GM23338 (cell line): ENCODE measurements around the gene TVP23A. TPM values are rescaled to one million over a fixed set of nuclear protein-coding genes. Genes with fewer than 3 reads are reported as not detected.

Experiments used
- ATAC-seq: fragments of 200-7000 bp; cut with Tn5 transposase; 3 replicates; pipeline ENCODE4 v1.9.1; 2020
- DNase-seq: peaks from one replicate; pipeline ENCODE4 v3.0.0-alpha.2; 2015; ENCODE audit warnings: low spot score
- H2AFZ ChIP-seq: fragments of 200-600 bp; sonication (generic); 2 replicates; pipeline ENCODE4 v1.8.0; 2016; ENCODE audit warnings: antibody characterized with exemption, mild to moderate bottlenecking, moderate library complexity
- H3F3A ChIP-seq: fragments of 200-600 bp; sonication (generic); replicated peaks from 2 replicates; pipeline ENCODE4 v1.8.0; 2017; ENCODE audit warnings: antibody characterized with exemption, mixed run types, low read depth
- H3K27ac ChIP-seq: fragments of 200-600 bp; sonication (generic); 2 replicates; pipeline ENCODE4 v1.6.1; 2016; ENCODE audit warnings: low read depth
- H3K27me3 ChIP-seq: fragments of 200-600 bp; sonication (generic); 2 replicates; pipeline ENCODE4 v1.8.0; 2016; ENCODE audit warnings: mild to moderate bottlenecking, mixed run types, moderate library complexity; ENCODE audit not compliant: insufficient read depth
- H3K36me3 ChIP-seq: fragments of 200-600 bp; sonication (generic); 2 replicates; pipeline ENCODE4 v1.8.0; 2016; ENCODE audit warnings: mild to moderate bottlenecking; ENCODE audit not compliant: insufficient read depth
- H3K4me1 ChIP-seq: fragments of 200-600 bp; sonication (generic); 2 replicates; pipeline ENCODE4 v1.8.0; 2016; ENCODE audit warnings: mild to moderate bottlenecking, moderate library complexity; ENCODE audit not compliant: insufficient read depth
- H3K4me2 ChIP-seq: fragments of 200-600 bp; sonication (generic); 2 replicates; pipeline ENCODE4 v1.7.1; 2017; ENCODE audit warnings: mixed run types
- H3K4me3 ChIP-seq: fragments of 200-600 bp; sonication (generic); 2 replicates; pipeline ENCODE4 v1.6.1; 2016; ENCODE audit warnings: mixed run types
- H3K79me2 ChIP-seq: fragments of 200-600 bp; sonication (generic); replicated peaks from 2 replicates; pipeline ENCODE4 v1.8.0; 2017; ENCODE audit warnings: mild to moderate bottlenecking; ENCODE audit not compliant: insufficient read depth
- H3K9me2 ChIP-seq: fragments of 200-600 bp; sonication (generic); 2 replicates; pipeline ENCODE4 v1.8.0; 2017; ENCODE audit not compliant: insufficient read depth
- H4K20me1 ChIP-seq: fragments of 200-600 bp; sonication (generic); replicated peaks from 2 replicates; pipeline ENCODE4 v1.8.0; 2017; ENCODE audit warnings: mild to moderate bottlenecking; ENCODE audit not compliant: insufficient read depth
- H3K27ac Mint-ChIP-seq: 2 replicates; pipeline ENCODE4 v1.8.0; 2020; ENCODE audit warnings: inconsistent platforms, mild to moderate bottlenecking, moderate library complexity, mixed read lengths
- H3K27me3 Mint-ChIP-seq: 3 replicates; pipeline ENCODE4 v1.8.0; 2022; ENCODE audit warnings: low read depth, mild to moderate bottlenecking, moderate library complexity, mixed read lengths, inconsistent platforms; ENCODE audit not compliant: insufficient read depth, poor library complexity
- H3K36me3 Mint-ChIP-seq: 3 replicates; pipeline ENCODE4 v1.8.0; 2021; ENCODE audit warnings: low read depth, mild to moderate bottlenecking, inconsistent platforms, moderate library complexity, mixed read lengths
- H3K4me1 Mint-ChIP-seq: 3 replicates; pipeline ENCODE4 v1.8.0; 2020; ENCODE audit warnings: mild to moderate bottlenecking, inconsistent platforms, mixed read lengths
- H3K4me3 Mint-ChIP-seq: 3 replicates; pipeline ENCODE4 v1.8.0; 2021; ENCODE audit warnings: moderate library complexity, mild to moderate bottlenecking, inconsistent platforms, mixed read lengths
- H3K9me3 Mint-ChIP-seq: 3 replicates; pipeline ENCODE4 v1.8.0; 2020; ENCODE audit warnings: moderate library complexity, mild to moderate bottlenecking, inconsistent platforms, mixed read lengths
- CREB1 ChIP-seq: fragments of 250-450 bp; sonication (Bioruptor Pico); IDR thresholded peaks from 2 replicates; pipeline ENCODE4 v1.5.0; 2020; ENCODE audit warnings: low read depth, mild to moderate bottlenecking, moderate library complexity
- CTCF ChIP-seq, 2 experiments: fragments of 200-600 bp in 1 of 2; sonication (generic) in 1 of 2; conservative IDR thresholded peaks; 2 replicates each; pipeline versions ENCODE4 v1.5.1 to v1.6.1; 2016 to 2017; ENCODE audit warnings: antibody characterized with exemption in 2 of 2, low read depth in 2 of 2, mild to moderate bottlenecking in 2 of 2, moderate library complexity in 1 of 2
- EZH2 ChIP-seq: fragments of 200-600 bp; sonication (generic); IDR thresholded peaks from one replicate; pipeline ENCODE4 v1.8.0; 2017; ENCODE audit warnings: antibody characterized with exemption, mild to moderate bottlenecking, low read depth; ENCODE audit not compliant: unreplicated experiment
- JUNB ChIP-seq: IDR thresholded peaks from one replicate; pipeline ENCODE4 v1.6.1; 2016; ENCODE audit warnings: antibody characterized with exemption; ENCODE audit not compliant: unreplicated experiment
- REST ChIP-seq: IDR thresholded peaks from one replicate; pipeline ENCODE4 v1.6.1; 2018; ENCODE audit warnings: antibody characterized with exemption; ENCODE audit not compliant: unreplicated experiment
- STAT1 ChIP-seq: IDR thresholded peaks from one replicate; pipeline ENCODE4 v1.6.1; 2016; ENCODE audit warnings: antibody characterized with exemption; ENCODE audit not compliant: unreplicated experiment
- ZNF114 ChIP-seq: fragments of 250-450 bp; sonication (Bioruptor Pico); IDR thresholded peaks from 2 replicates; pipeline ENCODE4 v1.5.0; 2020; ENCODE audit warnings: mild to moderate bottlenecking, moderate library complexity
- polyA plus RNA-seq: library from polyadenylated mRNA; unstranded; fragments of >200 nt; fragmentation: Nextera tagmentation; extraction: Ambion mirVana; gene quantifications from 2 replicates; pipeline ENCODE4 v1.2.1, GENCODE V29; 2016
- total RNA-seq: library from RNA; depleted of rRNA; stranded (reverse); fragments of >200 nt; shearing (Covaris generic); gene quantifications from 2 replicates; pipeline ENCODE4 v1.2.3, GENCODE V29; 2014

Gene TVP23A
- total and polyA plus RNA-seq, 2 experiments from 2014 or later: 2.8 to 4.5 TPM

GRCh38 chr16:10856042-10856441 lies 37.4 kb upstream of the TVP23A start:
- H3K9me3 Mint-ChIP-seq: peaks cover 6% of the 10 kb centered on the region; the same call in 2 of the 3 replicates
- no peak overlapping the region for H3K4me3 ChIP-seq
- H3K27me3 Mint-ChIP-seq: peaks cover 7% of the 10 kb centered on the region
- no peaks in the 10 kb centered on the region for H3K36me3 Mint-ChIP-seq
- H3K4me3 Mint-ChIP-seq: no peak overlapping the region
- H3K27ac Mint-ChIP-seq: no peak overlapping the region
- no peaks in the 10 kb centered on the region for H3K79me2 ChIP-seq
- DNase-seq (no peak), ATAC-seq (no peak)
- no peaks in the 10 kb centered on the region for H3K4me1 Mint-ChIP-seq
- H3K4me2 ChIP-seq: no peak overlapping the region
- H3K36me3 ChIP-seq: no peaks in the 10 kb centered on the region
- no peaks in the 10 kb centered on the region for H3K9me2 ChIP-seq
- H3F3A ChIP-seq: no peaks in the 10 kb centered on the region
- no peaks in the 10 kb centered on the region for H3K4me1 ChIP-seq
- H3K27me3 ChIP-seq: no peaks in the 10 kb centered on the region
- H3K27ac ChIP-seq: no peak overlapping the region
- no peak overlapping the region for H2AFZ ChIP-seq
- TF ChIP-seq ZNF114 (CRISPR knock-in tag) (no peak), STAT1 (no peak)
- H4K20me1 ChIP-seq: no peaks in the 10 kb centered on the region

- Mint-ChIP-seq H3K4me1 (no peaks in the 10 kb centered on the region), H3K36me3 (no peaks in the 10 kb centered on the region), H3K27me3 (peaks cover 6% of the 10 kb centered on the region), H3K4me3 (no peak overlapping the region), H3K27ac (no peak overlapping the region), H3K9me3 (no peaks in the 10 kb centered on the region)
- no peak overlapping the region for H3K4me2 ChIP-seq
- no peak for TF ChIP-seq CTCF (conservative IDR thresholded peaks at IDR 0.05; ENCODE audit: low read depth in 2 of 2)
- no peak for TF ChIP-seq STAT1
- TF ChIP-seq EZH2: no peak
- TF ChIP-seq REST: no peak
- TF ChIP-seq CREB1 (CRISPR knock-in tag): no peak
- TF ChIP-seq JUNB: no peak
- no peak overlapping the region for H3K4me3 ChIP-seq
- no peaks in the 10 kb centered on the region for H3K4me1 ChIP-seq
- H3K36me3 ChIP-seq: no peaks in the 10 kb centered on the region
- ATAC-seq (no peak), DNase-seq (no peak)
- H3K9me2 ChIP-seq: no peaks in the 10 kb centered on the region
- no peaks in the 10 kb centered on the region for H3F3A ChIP-seq
- no peaks in the 10 kb centered on the region for H4K20me1 ChIP-seq
- no peaks in the 10 kb centered on the region for H3K27me3 ChIP-seq
- H3K27ac ChIP-seq: no peak overlapping the region
- H3K79me2 ChIP-seq: no peaks in the 10 kb centered on the region
- no peak overlapping the region for H2AFZ ChIP-seq
These were observed 34.4 kb upstream of the TVP23A start for GRCh38 chr16:10852948-10853347.
